Measurements from ENCODE around the gene PCMTD2.

The PCMTD2 gene

GRCh38 chr20:64247970-64248841 lies 7.3 kb upstream of the PCMTD2 start:
- no peak for DNase-seq
- in situ Hi-C loops (cut with HindIII; ENCODE audit: low pct_ligation_motif_present, low pct_unique_long_range_greater_than_20kb, low sequenced_read_pairs), result no loop called here

- in situ Hi-C loops (cut with HindIII; ENCODE audit: low pct_ligation_motif_present, low pct_unique_long_range_greater_than_20kb, low sequenced_read_pairs), result no loop called here
- DNase-seq, result no peak
These were observed 5.5 kb upstream of the PCMTD2 start for GRCh38 chr20:64250027-64250426.

- DNase-seq, result no peak
- in situ Hi-C loops (cut with HindIII; ENCODE audit: low pct_ligation_motif_present, low pct_unique_long_range_greater_than_20kb, low sequenced_read_pairs), result no loop called here
These were observed 2.6 kb upstream of the PCMTD2 start for GRCh38 chr20:64253000-64253383.

- DNase-seq, result no peak
- in situ Hi-C loops (cut with HindIII; ENCODE audit: low pct_ligation_motif_present, low pct_unique_long_range_greater_than_20kb, low sequenced_read_pairs), result no loop called here
These were observed 2.1 kb upstream of the PCMTD2 start for GRCh38 chr20:64253443-64253842.

GRCh38 chr20:64254156-64254555 lies 1.4 kb upstream of the PCMTD2 start:
- in situ Hi-C loops (cut with HindIII; ENCODE audit: low pct_ligation_motif_present, low pct_unique_long_range_greater_than_20kb, low sequenced_read_pairs), result no loop called here
- no peak for DNase-seq

GRCh38 chr20:64254571-64255360 lies 782 bp upstream of the PCMTD2 start:
- in situ Hi-C loops (cut with HindIII; ENCODE audit: low pct_ligation_motif_present, low pct_unique_long_range_greater_than_20kb, low sequenced_read_pairs), result no loop called here
- no peak for DNase-seq

- DNase-seq, result no peak
- in situ Hi-C loops (cut with HindIII; ENCODE audit: low pct_ligation_motif_present, low pct_unique_long_range_greater_than_20kb, low sequenced_read_pairs), result no loop called here
These were observed 861 bp downstream of the PCMTD2 start for GRCh38 chr20:64256282-64256935.

- no peak for DNase-seq
- in situ Hi-C loops (cut with HindIII; ENCODE audit: low pct_ligation_motif_present, low pct_unique_long_range_greater_than_20kb, low sequenced_read_pairs), result no loop called here
These were observed 1.7 kb downstream of the PCMTD2 start for GRCh38 chr20:64257107-64257757.

GRCh38 chr20:64258071-64258823 lies 2.7 kb downstream of the PCMTD2 start:
- in situ Hi-C loops (cut with HindIII; ENCODE audit: low pct_ligation_motif_present, low pct_unique_long_range_greater_than_20kb, low sequenced_read_pairs), result no loop called here
- no peak for DNase-seq

- DNase-seq, result no peak
- in situ Hi-C loops (cut with HindIII; ENCODE audit: low pct_ligation_motif_present, low pct_unique_long_range_greater_than_20kb, low sequenced_read_pairs), result no loop called here
These were observed 4.7 kb downstream of the PCMTD2 start for GRCh38 chr20:64260239-64260638.

- in situ Hi-C loops (cut with HindIII; ENCODE audit: low pct_ligation_motif_present, low pct_unique_long_range_greater_than_20kb, low sequenced_read_pairs), result no loop called here
- DNase-seq, result no peak
These were observed 5.6 kb downstream of the PCMTD2 start for GRCh38 chr20:64261138-64261537.

- in situ Hi-C loops (cut with HindIII; ENCODE audit: low pct_ligation_motif_present, low pct_unique_long_range_greater_than_20kb, low sequenced_read_pairs), result no loop called here
- no peak for DNase-seq
These were observed 8.5 kb downstream of the PCMTD2 start for GRCh38 chr20:64264091-64264490.

GRCh38 chr20:64265201-64265600 lies 9.7 kb downstream of the PCMTD2 start:
- DNase-seq, result no peak
- in situ Hi-C loops (cut with HindIII; ENCODE audit: low pct_ligation_motif_present, low pct_unique_long_range_greater_than_20kb, low sequenced_read_pairs), result no loop called here

- in situ Hi-C loops (cut with HindIII; ENCODE audit: low pct_ligation_motif_present, low pct_unique_long_range_greater_than_20kb, low sequenced_read_pairs), result no loop called here
- no peak for DNase-seq
These were observed 11.4 kb downstream of the PCMTD2 start for GRCh38 chr20:64266988-64267387.

- no peak for DNase-seq
- in situ Hi-C loops (cut with HindIII; ENCODE audit: low pct_ligation_motif_present, low pct_unique_long_range_greater_than_20kb, low sequenced_read_pairs), result no loop called here
These were observed 12.6 kb downstream of the PCMTD2 start for GRCh38 chr20:64268174-64268573.

GRCh38 chr20:64269604-64270411 lies 14.3 kb downstream of the PCMTD2 start:
- in situ Hi-C loops (cut with HindIII; ENCODE audit: low pct_ligation_motif_present, low pct_unique_long_range_greater_than_20kb, low sequenced_read_pairs), result no loop called here
- DNase-seq, result no peak

GRCh38 chr20:64271636-64272035 lies 16.1 kb downstream of the PCMTD2 start:
- in situ Hi-C loops (cut with HindIII; ENCODE audit: low pct_ligation_motif_present, low pct_unique_long_range_greater_than_20kb, low sequenced_read_pairs), result no loop called here
- DNase-seq, result no peak
